HepG2 (cell line): ENCODE results near the gene MTX3. TPM values are rescaled to one million over a fixed set of nuclear protein-coding genes. Genes with fewer than 3 reads are reported as not detected.

ENCODE experiments used
- ATAC-seq: fragments of 200-7000 bp; cut with Tn5 transposase; 3 replicates; pipeline ENCODE4 v1.9.1; 2020; ENCODE audit warnings: mild to moderate bottlenecking, moderate library complexity
- BruUV-seq: library from RNA; stranded (reverse); fragments of 400-500 nt; replicated peaks from 2 replicates; lab custom pipeline; 2021; lab: Mats Ljungman, UMichigan
- CTCF ChIA-PET: fragments of 300-600 bp; formaldehyde crosslinking; extraction: SDS; loops from one replicate; lab custom pipeline; 2021; ENCODE audit warnings: low total read pairs, inconsistent platforms, low intra/inter-chr PET ratio; lab: Yijun Ruan, JAX
- POLR2A ChIA-PET: fragments of 350-600 bp; sonication (Branson Sonifier 250); formaldehyde crosslinking; loops from one replicate; lab custom pipeline; 2020; ENCODE audit warnings: antibody characterized with exemption, inconsistent platforms; lab: Yijun Ruan, JAX
- DNase-seq: peaks from one replicate; pipeline ENCODE4 v3.0.0-alpha.2; 2015; ENCODE audit warnings: low spot score
- FAIRE-seq: peaks from 3 replicates; lab custom pipeline; 2011; peaks lifted over from hg19 to GRCh38; lab: Jason Lieb, UNC
- H2AFZ ChIP-seq: one replicate; pipeline ENCODE4 v1.6.1; 2011; ENCODE audit warnings: low read length, inconsistent platforms
- H3K27ac ChIP-seq: fragments of 300-600 bp; 3 replicates; pipeline ENCODE4 v1.8.0; 2011; ENCODE audit warnings: mixed run types, mild to moderate bottlenecking, mixed read lengths, low read length, inconsistent platforms; ENCODE audit not compliant: insufficient read depth; ENCODE audit errors: extremely low read length
- H3K27me3 ChIP-seq, 2 experiments: fragments of 200-600 bp in 1 of 2; 2 replicates in 1 of 2; 3 replicates in 1 of 2; pipeline versions ENCODE4 v1.6.0 to v1.8.0; 2011; ENCODE audit warnings: low read length in 2 of 2, mild to moderate bottlenecking in 2 of 2, moderate library complexity in 2 of 2, inconsistent platforms in 1 of 2; ENCODE audit not compliant: insufficient read depth in 2 of 2, control insufficient read depth in 1 of 2
- H3K36me3 ChIP-seq, 2 experiments: fragments of 200-600 bp in 1 of 2; replicated peaks in 1 of 2; 2 replicates in 1 of 2; 3 replicates in 1 of 2; pipeline versions ENCODE4 v1.5.1 to v1.8.0; 2011; ENCODE audit warnings: low read length in 2 of 2, inconsistent platforms in 1 of 2; ENCODE audit not compliant: insufficient read depth in 2 of 2, control insufficient read depth in 1 of 2
- H3K4me1 ChIP-seq: 2 replicates; pipeline ENCODE4 v1.5.1; 2012; ENCODE audit warnings: low read length, inconsistent platforms; ENCODE audit not compliant: insufficient read depth
- H3K4me2 ChIP-seq: 2 replicates; pipeline ENCODE4 v1.6.0; 2011; ENCODE audit warnings: low read depth, low read length, inconsistent platforms
- H3K4me3 ChIP-seq, 3 experiments: fragments of 200-600 bp in 1 of 3; sonication (generic), shearing (Covaris generic) in 1 of 3; replicated peaks in 1 of 3; 2 replicates each; pipeline ENCODE4 v1.5.1; 2011 to 2016; ENCODE audit warnings: low read length in 3 of 3, inconsistent platforms in 2 of 3, low read depth in 2 of 3, mild to moderate bottlenecking in 2 of 3, control low read depth in 1 of 3, mixed read lengths in 1 of 3; ENCODE audit not compliant: insufficient read depth in 1 of 3
- H3K79me2 ChIP-seq: one replicate; pipeline ENCODE4 v1.6.1; 2011; ENCODE audit warnings: low read length, inconsistent platforms; ENCODE audit not compliant: insufficient read depth
- H3K9ac ChIP-seq: 2 replicates; pipeline ENCODE4 v1.6.0; 2011; ENCODE audit warnings: mild to moderate bottlenecking, low read depth, low read length, inconsistent platforms; ENCODE audit not compliant: insufficient read depth
- H3K9me3 ChIP-seq: 2 replicates; pipeline ENCODE4 v1.5.1; 2012; ENCODE audit warnings: mild to moderate bottlenecking, low read length
- H4K20me1 ChIP-seq: 2 replicates; pipeline ENCODE4 v1.6.0; 2011; ENCODE audit warnings: inconsistent platforms, mild to moderate bottlenecking, low read length, moderate library complexity; ENCODE audit not compliant: insufficient read depth
- CEBPB ChIP-seq: IDR thresholded peaks from 2 replicates; pipeline ENCODE4 v1.6.1; 2011; ENCODE audit warnings: low read depth, low read length, improper control_type of control experiment, borderline replicate concordance
- KDM5B ChIP-seq: sonication (generic); formaldehyde crosslinking; IDR thresholded peaks from 2 replicates; pipeline ENCODE4 v1.4.0; 2020; ENCODE audit warnings: missing genetic modification reagents, mild to moderate bottlenecking, borderline replicate concordance
- KLF9 ChIP-seq: IDR thresholded peaks from 2 replicates; pipeline ENCODE4 v1.6.1; 2016; ENCODE audit warnings: low read depth
- MAFF ChIP-seq: IDR thresholded peaks from 2 replicates; pipeline ENCODE4 v1.6.1; 2011; ENCODE audit warnings: low read depth, low read length, improper control_type of control experiment
- MAFK ChIP-seq, 2 experiments: IDR thresholded peaks in 1 of 2; conservative IDR thresholded peaks in 1 of 2; 2 replicates each; pipeline ENCODE4 v1.6.1; 2011; ENCODE audit warnings: improper control_type of control experiment in 2 of 2, low read length in 2 of 2
- MEF2D ChIP-seq: sonication (generic); formaldehyde crosslinking; IDR thresholded peaks from 2 replicates; pipeline ENCODE4 v1.5.1; 2020; ENCODE audit warnings: mild to moderate bottlenecking, missing genetic modification reagents
- ZNF17 ChIP-seq: sonication (generic); formaldehyde crosslinking; IDR thresholded peaks from 2 replicates; pipeline ENCODE4 v1.5.0; 2020; ENCODE audit warnings: mild to moderate bottlenecking, missing genetic modification reagents
- ZNF558 ChIP-seq: sonication (generic); formaldehyde crosslinking; IDR thresholded peaks from 2 replicates; pipeline ENCODE4 v1.9.0; 2022; ENCODE audit warnings: mild to moderate bottlenecking, missing genetic modification reagents, borderline replicate concordance
- WGBS: methylation state at CpG from one replicate; pipeline ENCODE4 v1.1.6; 2017; ENCODE audit warnings: low lambda C conversion rate; 5-methylcytosine and 5-hydroxymethylcytosine counted together
- in situ Hi-C: cut with HindIII; loops from 2 replicates; pipeline ENCODE4 v1.10.0; 2017; ENCODE audit warnings: low pct_unique_long_range_greater_than_20kb; ENCODE audit not compliant: extremely low pct_ligation_motif_present
- intact Hi-C: fragments of 100-400 bp; cut with micrococcal nuclease; formaldehyde crosslinking; loops from one replicate; pipeline ENCODE4 v1.10.0; 2022; ENCODE audit not compliant: unreplicated experiment
- polyA plus RNA-seq, 8 experiments: library from polyadenylated mRNA; depleted of rRNA in 3 of 8; stranded (reverse) in 7 of 8; unstranded in 1 of 8; fragments of >200 nt; fragmentation: Illumina TruSeq in 4 of 8; extraction: Trizol in 4 of 8; gene quantifications; 2 replicates each; pipeline versions ENCODE4 v1.2.1 to v1.2.3, GENCODE V29; 2011 to 2016; ENCODE audit warnings: low read depth in 4 of 8, missing spikeins in 1 of 8, mixed read lengths in 1 of 8; ENCODE audit not compliant: insufficient read depth in 1 of 8
- total RNA-seq, 5 experiments: library from RNA; depleted of rRNA; stranded (reverse); fragments of >200 nt; fragmentation: Illumina TruSeq; extraction: Trizol; gene quantifications; 2 replicates each; pipeline ENCODE4 v1.2.3, GENCODE V29; 2016; ENCODE audit warnings: low read depth in 1 of 5
- TF ChIP-seq, protein P1 (sequence below): sonication (generic); formaldehyde crosslinking; IDR thresholded peaks from 2 replicates; pipeline ENCODE4 v1.5.0; 2020; ENCODE audit warnings: mild to moderate bottlenecking, missing genetic modification reagents

MTX3 gene
- total and polyA plus RNA-seq, 2 of the 13 experiments (the other 11 are each of a cell fraction or from before 2014, with no cell fraction given): 9.9 to 16.7 TPM

GRCh38 chr5:79931866-79932265 lies 59.2 kb downstream of the MTX3 start:
- intact Hi-C loops: no loop called here
- Histone ChIP-seq H2AFZ (no peak overlapping the region), H4K20me1 (no peaks in the 10 kb centered on the region), H3K9ac (no peak overlapping the region), H3K79me2 (no peaks in the 10 kb centered on the region), H3K9me3 (peaks cover 17% of the 10 kb centered on the region), H3K4me1 (no peaks in the 10 kb centered on the region), H3K27ac (no peak overlapping the region), H3K4me3 (no peak overlapping the region), H3K4me2 (no peak overlapping the region), H3K36me3 (no peaks in the 10 kb centered on the region), H3K27me3 (peaks cover 0 to 12% of the 10 kb centered on the region in 2 experiments; a peak in 3 of 5 replicates)
- in situ Hi-C loops: no loop called here
- no peak for ATAC-seq
- ChIA-PET CTCF (no interaction called here), POLR2A (no interaction called here)
- TF ChIP-seq MAFK (conservative IDR thresholded peaks at IDR 0.05 in 1 of 2, IDR thresholded peaks at IDR 0.05 in 1 of 2; ENCODE audit: low read length in 2 of 2) (peak; percentile 50 to 71; a peak in 3 of 4 replicates), MAFF (peak; percentile 55), ZNF17 (no peak)
- BruUV-seq: no TSS peak
- no peak for DNase-seq
- WGBS: 29% methylated on average over 4 of the region's 4 CpGs
- FAIRE-seq: no peak

DNA sequence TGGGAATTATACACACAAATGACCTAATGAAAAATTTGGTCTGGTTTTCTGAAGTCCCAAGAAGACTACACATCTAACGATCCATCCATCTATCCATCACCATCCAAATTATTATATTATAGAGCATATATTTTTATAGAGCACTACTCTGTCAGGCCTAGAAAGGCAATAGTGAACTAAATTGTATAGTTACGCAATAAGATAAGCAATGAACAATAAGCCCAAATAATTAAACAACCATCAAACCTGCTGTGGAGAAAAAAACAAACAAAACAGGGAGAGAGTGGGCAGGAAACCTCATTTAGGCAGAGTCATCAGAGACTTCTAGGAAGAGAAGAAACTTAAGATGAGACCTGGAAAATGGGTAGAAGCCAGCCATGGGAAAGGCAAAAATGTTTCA lies 59.7 kb downstream of the MTX3 start:
- WGBS: 40% methylated on average over 2 of the region's 2 CpGs
- BruUV-seq: no TSS peak

More for the DNA sequence above, 59.7 kb downstream of the MTX3 start:
- POLR2A ChIA-PET: no interaction called here
- Histone ChIP-seq H3K9ac (no peak overlapping the region), H3K27me3 (peaks cover 0 to 12% of the 10 kb centered on the region in 2 experiments; a peak in 3 of 5 replicates), H3K4me3 (no peak overlapping the region), H3K9me3 (peaks cover 17% of the 10 kb centered on the region), H3K36me3 (no peaks in the 10 kb centered on the region), H3K4me2 (no peak overlapping the region), H3K27ac (no peak overlapping the region), H3K4me1 (no peaks in the 10 kb centered on the region), H3K79me2 (no peaks in the 10 kb centered on the region), H2AFZ (no peak overlapping the region), H4K20me1 (no peaks in the 10 kb centered on the region)
- intact Hi-C loops (no loop called here), in situ Hi-C loops (no loop called here)
- DNase-seq (no peak), ATAC-seq (no peak), FAIRE-seq (no peak)
- peak; percentile 72 for TF ChIP-seq CEBPB
- TF ChIP-seq, protein P1, sequence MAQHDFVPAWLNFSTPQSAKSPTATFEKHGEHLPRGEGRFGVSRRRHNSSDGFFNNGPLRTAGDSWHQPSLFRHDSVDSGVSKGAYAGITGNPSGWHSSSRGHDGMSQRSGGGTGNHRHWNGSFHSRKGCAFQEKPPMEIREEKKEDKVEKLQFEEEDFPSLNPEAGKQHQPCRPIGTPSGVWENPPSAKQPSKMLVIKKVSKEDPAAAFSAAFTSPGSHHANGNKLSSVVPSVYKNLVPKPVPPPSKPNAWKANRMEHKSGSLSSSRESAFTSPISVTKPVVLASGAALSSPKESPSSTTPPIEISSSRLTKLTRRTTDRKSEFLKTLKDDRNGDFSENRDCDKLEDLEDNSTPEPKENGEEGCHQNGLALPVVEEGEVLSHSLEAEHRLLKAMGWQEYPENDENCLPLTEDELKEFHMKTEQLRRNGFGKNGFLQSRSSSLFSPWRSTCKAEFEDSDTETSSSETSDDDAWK (CRISPR knock-in tag): no peak
- TF ChIP-seq KDM5B (CRISPR knock-in tag): no peak
- no peak for TF ChIP-seq MEF2D
- TF ChIP-seq KLF9: no peak
- TF ChIP-seq ZNF558 (CRISPR knock-in tag): no peak
- CTCF ChIA-PET: no interaction called here
